Suppressor macrophage (primary cell): ENCODE results near the gene SERTAD1.
A peak's percentile ranks its signal among the peaks of the same experiment; 100 is the strongest.
"Not testable (repeated sequence)": the region's sequence is repeated elsewhere in the genome, so short reads cannot be mapped to it uniquely, and the experiment has no call there.

ENCODE experiments used
- DNase-seq, 4 experiments: peaks; one replicate each; pipeline ENCODE4 v3.0.0-alpha.2; 2020 to 2022

The SERTAD1 gene

DNA sequence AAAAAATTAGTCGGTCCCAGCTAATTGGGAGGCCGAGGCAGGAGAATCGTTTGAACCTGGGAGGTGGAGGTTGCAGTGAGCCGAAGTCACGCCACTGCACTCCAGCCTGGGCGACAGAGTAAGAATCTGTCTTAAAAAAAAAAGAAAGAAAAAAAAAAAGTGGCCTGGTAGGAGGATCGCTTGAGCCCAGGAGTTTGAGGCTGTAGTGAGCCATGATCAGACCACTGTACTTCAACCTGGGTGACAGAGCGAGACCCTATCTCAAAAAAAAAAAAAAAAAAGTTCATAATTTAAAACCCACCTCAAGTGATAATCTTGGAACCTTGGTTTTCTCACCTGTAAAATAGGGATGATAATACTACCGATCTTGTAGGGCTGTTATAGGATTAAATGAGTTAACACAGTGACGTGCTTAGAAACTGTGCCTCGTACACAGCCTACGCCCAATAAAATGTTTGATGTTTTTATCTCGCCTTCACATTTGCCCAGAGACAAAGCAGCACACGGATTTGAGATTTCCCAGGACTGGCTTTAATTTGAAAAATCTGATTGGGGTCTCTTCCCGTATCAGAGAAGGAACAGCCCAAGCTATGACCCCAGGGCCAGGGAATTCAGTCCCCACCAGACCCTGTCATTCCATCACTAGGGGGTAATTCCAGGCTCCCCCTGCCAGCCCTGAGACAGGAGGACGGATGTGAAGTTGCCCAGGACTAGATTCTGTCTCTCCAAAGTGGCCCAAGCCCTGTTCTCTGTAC is 3.6 kb downstream of the SERTAD1 start:
- DNase-seq = no peak

DNA sequence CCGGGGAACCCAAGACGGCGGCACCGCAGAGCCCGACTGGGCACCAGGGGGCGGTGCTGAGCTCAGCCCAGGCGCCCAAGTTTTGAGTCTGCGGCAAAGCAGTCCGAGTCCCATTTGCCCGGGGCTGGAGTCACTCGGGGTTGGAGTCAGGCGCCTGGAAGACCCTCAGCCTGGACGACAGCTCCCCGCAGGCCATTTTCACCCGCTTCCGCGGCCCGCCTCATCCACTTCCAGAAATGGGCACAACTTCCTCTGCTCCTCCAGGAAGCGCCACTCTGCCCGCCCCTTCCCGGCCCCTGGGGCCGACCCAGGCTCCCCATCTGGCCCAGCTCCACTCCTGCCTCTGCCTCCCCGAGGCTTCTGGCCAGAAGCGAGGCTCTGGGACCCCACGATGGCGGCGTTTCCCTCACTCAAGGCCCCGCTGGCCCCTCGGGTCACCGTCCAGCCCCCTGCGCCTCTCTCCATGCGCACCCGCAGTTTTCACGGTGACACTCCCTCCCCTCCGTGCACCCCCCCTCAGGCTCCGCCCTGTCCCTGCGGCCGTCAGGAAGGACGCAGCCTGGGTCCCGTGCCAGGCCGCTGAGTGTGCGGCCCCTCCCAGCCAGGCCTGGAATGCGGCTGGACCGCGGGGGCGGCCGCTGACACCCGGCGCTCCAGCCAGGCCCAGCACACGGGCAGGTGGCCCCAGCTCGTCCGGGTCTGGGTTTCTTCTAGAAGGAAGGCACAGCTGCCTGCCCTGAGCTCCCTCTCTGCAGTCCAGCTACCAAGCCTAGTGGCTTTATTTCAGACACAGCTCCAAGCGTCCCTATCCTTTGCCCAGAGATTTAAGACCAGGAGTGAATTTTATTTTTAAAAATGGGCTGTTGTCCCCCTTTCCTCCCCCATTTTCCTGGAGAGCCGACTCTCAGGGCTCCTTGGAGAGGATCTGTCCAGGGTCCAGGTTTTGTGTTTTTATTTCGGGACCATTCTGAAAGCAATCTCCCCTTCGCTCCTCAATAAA is 4.7 kb downstream of the SERTAD1 start:
- DNase-seq = peak; percentile 92 to 96 (median 94)

DNA sequence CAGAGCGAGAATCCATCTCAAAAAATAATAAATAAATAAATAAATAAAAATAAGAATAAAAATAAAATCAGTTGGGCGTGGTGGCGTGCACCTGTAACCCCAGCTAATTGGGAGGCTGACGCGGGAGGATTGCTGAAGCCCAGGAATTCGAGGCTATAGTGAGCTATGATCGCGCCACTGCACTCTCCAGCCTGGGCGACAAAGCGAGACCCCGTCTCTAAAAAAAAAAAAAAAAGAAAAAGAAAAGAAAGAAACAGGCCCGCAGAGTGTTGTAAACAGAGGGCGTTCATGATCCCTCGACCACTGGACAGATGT is 5.4 kb downstream of the SERTAD1 start:
- no peak for DNase-seq

DNA sequence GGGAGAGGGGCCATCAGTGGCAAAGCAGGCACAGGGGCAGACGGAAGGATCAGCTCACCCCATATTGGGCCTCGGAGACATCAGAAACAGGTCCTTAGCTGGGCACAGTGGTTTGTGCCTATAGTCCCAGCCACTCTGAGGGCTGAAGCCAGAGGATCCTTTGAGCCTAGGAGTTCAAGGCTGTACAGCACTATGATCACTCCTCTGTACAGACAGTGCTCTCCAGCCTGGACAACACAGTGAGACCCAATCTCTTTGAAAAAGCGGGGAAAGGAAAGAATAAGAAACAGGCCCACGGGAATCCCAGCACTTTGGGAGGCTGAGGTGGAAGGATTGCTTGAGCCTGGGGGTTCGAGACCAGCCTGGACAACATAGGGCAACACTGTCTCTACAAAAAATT is 6.0 kb downstream of the SERTAD1 start:
- DNase-seq = no peak

DNA sequence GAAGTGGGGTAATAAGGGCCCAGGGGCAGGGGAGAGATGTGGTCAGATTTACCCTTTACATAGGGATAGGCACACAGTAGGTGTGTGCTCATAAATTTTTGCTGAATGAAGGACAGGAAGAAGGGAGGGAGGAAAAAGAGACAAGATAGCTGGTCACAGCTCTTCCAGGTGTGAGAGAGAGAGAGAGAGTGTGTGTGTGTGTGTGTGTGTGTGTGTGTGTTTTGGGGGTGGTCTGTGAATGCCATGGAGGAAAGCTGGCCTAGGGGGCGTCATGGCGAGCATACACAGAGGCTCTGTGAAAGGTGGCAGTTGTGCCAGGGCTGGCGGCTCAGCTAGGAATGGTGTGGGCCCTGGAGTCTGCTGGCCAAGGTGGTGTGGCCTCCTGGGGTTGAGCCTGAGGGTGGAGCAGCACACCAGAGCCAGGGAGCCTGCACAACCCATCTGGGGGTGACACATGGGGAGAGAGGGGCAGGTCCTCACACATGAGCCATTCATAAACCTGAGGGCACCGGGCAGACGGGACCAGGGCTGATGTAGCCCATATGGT is 6.7 kb downstream of the SERTAD1 start:
- DNase-seq = no peak

DNA sequence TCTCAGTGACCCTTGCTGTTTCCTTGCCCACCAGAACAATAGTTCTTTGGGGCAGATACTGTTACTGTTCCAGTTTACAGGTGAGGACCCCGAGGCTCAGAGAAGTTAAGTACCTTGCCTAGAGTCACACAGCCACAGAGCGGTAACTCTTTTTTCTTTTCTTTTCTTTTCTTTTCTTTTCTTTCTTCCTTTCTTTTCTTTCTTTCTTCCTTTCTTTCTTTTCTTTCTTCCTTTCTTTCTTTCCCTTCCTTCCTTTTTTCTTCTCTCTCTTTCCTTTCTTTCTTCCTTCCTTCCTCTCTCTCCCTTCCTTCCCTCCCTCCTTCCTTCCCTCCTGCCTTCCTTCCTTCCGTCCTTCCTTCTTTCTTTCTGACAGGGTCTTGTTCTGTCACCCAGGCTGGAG is 7.8 kb downstream of the SERTAD1 start:
- no peak for DNase-seq

DNA sequence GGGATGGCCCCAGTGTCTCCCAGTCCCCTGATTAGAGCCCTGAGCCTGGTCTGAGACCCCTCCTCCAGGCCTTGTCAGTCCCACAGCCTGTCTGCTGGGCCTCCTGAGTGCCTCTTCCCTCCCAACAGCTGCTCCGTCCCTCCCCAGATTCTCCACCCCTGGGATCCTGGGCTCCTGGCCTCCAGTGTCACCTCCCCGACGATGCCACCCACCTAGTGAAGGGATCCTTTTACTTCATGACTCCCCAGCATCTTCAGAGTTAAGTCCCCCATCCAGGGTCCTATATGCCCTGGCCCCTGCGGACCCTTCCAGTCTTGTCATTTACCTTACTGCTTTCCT is 8.2 kb downstream of the SERTAD1 start:
- DNase-seq = no peak

DNA sequence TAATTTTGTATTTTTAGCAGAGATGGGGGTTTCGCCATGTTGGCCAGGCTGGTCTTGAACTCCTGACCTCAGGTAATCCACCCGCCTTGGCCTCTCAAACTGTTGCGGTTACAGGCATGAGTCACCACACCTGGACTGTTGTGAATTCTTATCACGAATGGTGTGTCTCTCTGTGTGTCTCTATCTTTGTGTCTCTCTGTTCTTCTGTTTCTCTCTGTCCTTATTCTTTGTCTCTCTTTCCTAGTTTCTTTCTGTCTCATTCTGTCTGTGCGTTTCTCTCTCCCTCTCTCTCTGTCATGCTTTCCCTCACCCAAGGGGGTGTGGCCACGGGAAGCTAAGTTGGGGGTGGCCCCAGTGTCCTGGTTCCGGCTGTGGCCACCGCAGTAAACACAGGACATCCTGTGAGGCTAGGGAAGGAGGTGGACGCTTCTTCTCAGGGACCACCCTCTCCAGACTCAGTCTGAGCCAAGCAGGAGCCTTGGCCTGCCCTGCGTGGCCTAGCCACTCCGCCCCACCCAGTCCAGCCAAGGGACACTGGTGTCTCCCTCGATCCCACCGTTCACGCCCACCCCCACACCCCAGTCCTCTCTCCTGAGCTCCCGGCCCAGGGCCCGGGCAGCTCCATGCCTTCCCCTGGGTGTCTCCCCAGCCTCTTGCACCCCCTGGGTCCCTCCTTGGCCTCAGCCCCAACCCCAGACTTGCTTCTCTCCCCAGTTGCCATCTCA is 8.7 kb downstream of the SERTAD1 start:
- peak; percentile 40 to 69 (median 62) for DNase-seq

DNA sequence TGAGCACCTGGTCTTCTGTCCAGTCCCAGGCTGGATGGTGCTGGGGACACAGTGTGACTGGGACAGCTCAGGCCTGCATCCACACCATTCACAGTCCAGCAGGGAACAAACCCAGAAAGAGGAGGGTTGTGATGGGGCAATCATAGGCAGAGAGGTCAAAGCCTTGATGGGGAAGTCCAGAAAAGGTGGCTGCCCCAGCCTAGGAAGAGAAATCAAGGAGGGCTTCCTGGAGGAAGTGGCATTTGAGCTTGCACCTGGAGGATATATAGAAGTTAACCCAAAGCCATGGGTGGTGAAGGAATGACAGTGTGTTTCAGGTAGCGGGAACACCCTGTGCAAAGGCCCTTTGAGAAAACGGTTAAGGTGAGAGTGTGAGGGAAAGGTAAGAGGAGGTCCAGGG is 10.0 kb downstream of the SERTAD1 start:
- DNase-seq = peak in 2 of 4 experiments; percentile 25 to 30

DNA sequence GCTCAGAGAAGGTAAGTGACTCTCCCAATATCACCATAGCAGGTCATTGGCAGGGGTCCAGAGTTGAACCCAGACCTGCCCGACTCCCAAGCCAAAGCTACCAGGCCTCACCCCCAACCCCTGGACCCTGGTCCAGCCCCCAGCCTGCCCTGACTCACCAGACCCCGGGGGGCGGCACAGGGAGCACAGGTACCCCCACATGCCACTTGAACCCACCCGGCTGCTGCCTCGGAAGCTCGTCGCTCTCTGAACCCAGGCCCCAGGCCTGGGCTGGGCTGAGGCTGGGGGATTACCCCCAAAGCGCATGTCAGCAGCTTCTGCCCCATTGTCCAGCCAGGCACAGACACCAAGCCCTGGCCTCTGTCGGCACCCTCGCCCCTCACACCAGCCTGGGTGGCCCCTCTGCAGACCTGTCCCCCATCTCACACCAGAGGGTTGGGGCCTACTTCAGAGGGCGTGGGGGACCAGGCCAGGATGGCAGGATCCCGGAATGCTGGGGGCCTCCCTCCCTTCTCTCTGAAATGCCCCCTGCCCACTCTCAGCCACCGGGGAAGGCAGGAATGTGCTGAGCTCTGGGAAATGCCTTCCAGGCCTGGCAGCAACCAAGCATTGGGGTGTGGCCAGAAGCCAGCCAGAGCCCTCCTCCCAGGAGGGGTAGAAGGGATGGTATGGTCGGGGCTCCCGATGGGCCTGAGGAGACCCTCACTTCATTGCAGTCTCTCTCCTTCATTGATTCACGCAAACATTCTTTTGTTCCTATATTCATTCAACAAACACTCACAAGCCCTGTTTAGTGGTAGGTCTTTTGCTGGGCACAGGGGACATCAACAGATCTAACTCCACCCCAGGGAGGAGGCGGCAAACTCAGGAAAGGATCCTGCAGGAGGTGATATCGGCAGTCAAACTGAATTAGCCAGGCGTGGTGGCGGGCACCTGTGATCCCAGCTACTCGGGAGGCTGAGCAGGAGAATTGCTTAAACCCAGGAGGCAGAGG is 11.0 kb downstream of the SERTAD1 start:
- no peak for DNase-seq

DNA sequence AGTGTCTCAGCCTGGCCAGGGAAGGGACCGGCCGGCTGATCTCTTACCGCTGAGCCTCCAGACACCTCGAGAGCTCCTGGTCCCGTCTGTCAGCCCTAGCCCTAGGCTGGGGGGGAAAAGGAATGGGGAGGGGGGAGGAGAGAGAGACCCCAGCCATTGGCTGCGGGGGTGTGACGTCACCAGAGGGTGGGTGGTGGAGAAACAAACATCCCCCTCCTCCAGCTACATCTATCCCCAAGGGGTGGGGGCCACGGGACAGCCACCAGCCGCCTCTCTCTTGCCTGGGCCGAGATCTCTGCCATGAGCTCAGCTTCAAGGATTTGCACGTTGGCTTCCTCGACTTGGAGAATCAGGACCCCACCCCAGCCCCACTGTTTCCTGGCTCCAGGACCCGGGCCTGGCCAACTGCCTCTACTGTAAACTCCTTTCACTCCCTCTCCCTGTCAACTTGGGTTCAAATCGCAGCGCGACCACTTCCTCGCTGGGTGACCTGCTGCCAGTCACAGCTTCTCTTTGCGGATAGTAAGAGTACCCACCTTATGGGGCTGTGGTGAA is 12.4 kb downstream of the SERTAD1 start, which contains the start of gene PRX:
PRX (minus strand) TSS at position 88 of the 555 bp plus-strand sequence. CDS start 5,446 bp downstream, outside the sequence.
- DNase-seq = no peak

DNA sequence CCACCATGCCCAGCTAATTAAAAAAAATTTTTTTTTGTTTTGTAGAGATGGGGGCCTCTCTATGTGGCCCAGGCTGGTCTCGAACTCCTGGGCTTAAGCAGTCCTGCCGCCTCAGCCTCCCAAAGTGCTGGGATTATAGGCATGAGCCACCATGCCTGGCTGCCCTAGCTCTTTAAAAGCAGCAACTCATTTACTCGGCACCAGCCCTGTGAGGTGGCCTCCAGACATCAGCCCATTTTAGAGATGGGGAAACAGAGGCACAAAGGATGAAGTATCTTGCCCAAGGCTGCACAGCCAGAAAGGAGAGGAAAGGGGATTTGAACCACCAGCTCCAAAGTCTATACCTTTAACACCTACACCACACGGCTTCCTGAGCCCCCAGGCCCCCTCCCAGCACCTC is 12.9 kb downstream of the SERTAD1 start:
- DNase-seq = no peak

DNA sequence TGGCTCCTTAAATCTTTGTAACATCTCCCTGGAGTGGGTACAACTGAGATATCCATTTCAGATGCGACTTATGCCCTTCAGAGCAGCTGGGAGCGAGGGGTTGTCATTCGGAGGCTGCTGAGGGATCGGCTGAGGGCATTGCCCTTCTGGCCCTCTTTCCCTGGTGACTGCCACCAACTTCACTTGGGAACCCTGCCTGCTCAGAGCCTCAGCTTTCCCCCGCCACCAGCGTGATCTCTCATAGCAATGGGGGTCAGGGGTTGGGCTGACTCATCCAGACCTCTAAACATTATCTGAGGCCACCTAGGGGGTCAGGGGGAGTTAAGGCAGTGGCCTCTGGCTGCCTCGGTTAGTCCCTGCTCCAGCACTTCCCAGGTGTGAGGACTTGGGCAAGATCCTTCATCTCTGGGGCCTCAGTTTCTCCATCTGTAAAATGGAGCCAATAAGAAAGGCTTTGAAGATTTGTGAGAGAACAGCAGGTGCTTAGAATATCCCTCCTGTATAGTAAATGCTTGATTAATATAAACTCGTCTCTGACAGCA is 13.8 kb downstream of the SERTAD1 start:
- DNase-seq = no peak

DNA sequence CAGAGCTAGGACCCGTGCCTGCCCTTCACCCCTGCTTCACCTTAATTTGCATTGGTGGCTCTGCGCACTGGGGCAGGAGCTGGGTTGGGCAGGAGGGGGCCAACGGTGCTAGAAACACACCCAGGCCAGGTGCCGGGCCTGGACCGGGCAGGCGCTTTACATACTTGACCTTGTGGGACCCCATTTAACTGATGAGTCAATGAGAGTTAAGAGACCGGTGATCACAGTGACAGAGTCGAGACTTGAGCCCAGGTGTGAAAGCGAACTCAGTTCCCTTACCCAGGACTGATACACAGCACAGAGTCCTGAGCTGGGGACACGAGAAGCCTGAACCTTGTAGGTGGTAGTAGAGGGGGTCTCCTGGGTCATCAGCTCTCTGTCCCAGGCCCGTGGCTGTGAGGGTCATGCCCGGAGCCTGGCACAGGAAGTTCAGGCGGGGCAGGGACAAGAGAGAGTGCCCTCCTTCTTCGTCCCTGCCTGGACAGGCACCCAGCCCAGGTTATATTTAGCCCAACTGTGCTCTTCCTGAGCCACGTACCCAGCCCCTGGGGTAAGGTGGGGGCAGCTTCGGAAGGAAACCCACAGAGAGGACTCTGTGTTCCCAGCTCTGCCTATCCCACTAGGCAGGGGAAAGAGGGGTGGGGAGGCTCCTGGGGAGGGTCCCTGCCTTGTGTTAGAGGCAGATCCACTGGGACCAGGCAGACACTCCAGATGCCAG is 14.5 kb downstream of the SERTAD1 start:
- no peak for DNase-seq

DNA sequence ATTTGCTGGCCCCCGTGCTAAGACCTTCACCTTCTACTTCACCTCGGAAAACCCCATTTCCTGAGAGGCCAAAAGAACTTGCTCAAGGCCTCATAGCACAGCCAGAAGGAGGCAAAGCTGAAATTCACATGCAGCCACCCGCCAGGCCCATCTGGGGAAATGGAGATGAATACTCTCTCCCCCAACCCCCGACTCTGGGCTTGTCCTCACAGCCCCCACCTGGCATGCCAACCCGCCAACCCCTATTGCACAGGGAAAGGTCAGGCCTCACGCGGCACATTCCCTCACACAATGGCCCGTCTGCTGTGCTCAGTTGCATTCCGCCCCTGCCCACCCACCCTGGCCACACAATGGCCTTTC is 15.8 kb downstream of the SERTAD1 start:
- DNase-seq = no peak

DNA sequence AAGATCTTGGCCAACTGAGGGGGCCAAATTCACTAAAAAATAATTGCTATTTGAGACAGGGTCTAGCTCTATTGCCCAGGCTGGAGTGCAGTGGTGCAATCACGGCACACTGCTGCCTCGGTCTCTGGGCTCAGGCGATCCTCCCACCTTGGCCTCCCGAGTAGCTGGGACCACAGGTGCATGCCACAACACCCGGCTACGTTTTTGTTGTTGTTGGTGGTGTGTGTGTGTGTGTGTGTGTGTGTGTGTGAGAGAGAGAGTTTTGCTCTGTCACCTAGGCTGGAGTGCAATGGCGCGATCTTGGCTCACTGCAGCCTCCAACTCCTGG is 17.2 kb downstream of the SERTAD1 start:
- not testable (repeated sequence) for DNase-seq

DNA sequence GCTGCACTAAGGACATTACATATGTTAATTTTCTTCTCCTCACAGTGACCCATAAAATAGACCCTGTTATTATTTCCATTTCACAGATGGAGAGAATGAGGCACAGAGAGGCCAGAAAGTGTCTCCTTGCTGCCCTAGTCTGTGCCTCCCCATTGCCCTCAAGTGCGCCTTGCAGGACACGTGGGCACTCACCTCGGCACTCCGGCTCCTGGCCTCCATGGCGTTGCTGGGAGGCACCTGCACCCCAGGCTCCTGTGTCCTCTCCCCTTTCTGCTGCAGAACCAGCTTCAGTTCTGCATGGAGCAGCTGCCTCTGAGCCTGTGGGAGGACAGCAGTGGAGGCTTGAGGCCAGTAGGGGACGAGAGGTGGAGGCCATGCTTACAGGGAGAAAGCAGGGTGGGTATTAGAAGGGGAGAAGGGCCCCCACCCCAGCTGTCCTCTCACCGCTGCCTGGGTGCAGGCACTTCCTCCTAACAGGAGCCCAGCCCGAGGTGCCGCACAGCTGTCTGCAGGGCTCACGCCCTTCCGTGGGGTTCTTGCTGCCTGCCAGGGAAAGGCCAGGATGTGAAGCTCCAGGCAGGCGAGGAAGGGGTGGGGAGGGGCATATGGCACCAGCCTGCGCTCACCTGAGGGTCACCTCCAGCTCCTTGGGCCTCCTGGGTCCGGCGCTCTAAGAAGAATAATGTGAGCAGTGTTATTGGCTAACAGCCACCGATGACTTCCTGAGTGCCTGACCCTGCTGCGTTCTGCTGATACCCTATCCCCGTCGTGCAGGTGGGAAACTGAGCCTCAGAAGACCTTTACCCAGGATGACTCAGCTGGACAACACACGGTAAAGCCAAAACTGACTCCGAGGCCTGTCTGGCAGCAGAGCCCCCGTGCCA is 17.8 kb downstream of the SERTAD1 start:
- peak in 2 of 4 experiments; percentile 27 to 32 for DNase-seq

DNA sequence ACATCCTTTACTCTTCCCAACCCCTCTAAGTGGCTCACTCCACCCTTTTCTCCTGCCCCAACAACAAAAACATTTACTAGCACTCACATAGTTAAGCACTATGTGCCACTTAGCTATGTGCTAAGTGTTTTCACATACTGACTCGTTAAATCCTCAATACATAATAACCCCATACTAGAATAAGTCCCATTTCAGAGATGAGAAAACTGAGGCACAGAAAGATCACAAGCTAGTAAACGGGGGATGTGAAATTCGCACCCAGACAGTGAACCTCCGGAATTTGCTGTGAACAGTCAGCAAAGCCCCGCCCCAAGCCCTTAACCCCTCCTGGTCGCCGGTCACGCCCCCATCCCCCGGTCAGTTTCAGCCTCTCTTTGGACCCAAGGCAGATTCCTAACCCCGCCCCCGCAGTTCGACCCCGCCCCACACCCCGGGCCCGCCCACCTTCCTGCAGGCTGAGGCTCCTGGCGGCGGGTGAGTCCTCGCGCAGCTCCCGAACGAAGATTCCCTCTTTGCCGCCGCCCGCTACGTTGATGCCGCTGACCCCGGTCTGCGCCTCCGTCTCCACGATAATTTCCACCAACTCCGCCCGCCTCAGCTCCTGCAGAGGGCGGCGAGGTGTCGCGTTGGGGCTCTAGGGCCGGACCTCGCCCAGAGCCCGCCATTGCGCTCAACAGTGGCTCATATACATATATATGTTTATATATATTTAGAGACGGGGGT is 22.4 kb downstream of the SERTAD1 start:
- DNase-seq = peak; percentile 89 to 96 (median 92)

DNA sequence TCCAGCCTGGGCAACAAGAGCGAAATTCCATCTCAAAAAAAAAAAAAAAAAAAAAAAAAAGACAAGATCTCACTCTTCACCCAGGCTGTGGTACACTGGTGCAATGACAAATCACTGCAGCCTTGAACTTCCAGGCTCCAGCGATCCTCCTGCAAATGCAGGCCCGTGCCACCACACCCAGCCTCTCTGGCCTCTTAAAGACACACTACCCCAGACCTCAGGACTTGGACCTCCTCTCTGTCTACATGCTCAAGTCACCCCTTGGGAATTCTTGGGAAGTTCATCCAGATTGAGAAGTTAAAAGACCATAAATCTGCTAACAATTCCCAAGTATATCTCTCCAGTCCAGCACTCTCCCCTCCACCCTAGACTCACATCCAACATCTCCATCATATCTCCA is 25.2 kb downstream of the SERTAD1 start:
- DNase-seq = no peak
